GM19452 (cell line): Measurements from ENCODE around the gene TUSC2.
A peak's percentile ranks its signal among the peaks of the same experiment; 100 is the strongest.

Source experiments
- ATAC-seq: cut with Tn5 transposase; IDR thresholded peaks from one replicate; pipeline ENCODE4 v1.9.1; 2021; ENCODE audit not compliant: unreplicated experiment

TUSC2 gene

DNA sequence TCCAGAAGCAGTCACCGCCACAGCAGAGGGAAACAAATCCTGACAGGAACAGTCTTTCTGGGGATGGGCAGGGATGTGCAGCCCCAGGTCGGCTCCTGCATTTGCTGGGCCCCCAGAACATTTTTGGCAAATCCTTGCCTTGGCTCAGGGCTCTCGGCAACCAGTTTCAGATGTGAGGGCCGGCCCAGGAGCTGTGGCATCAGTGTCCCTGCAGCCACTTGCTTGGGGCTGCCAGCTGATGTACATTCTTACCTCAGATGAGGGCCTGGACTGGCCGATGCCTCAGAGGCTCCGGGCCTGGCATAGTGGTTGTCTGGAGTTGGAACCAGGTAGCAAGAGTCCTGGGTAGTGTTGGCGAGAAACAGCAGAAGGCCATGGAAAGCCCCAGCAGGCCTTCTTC, 26.8 kb upstream of the TUSC2 start:
- ATAC-seq = no peak

DNA sequence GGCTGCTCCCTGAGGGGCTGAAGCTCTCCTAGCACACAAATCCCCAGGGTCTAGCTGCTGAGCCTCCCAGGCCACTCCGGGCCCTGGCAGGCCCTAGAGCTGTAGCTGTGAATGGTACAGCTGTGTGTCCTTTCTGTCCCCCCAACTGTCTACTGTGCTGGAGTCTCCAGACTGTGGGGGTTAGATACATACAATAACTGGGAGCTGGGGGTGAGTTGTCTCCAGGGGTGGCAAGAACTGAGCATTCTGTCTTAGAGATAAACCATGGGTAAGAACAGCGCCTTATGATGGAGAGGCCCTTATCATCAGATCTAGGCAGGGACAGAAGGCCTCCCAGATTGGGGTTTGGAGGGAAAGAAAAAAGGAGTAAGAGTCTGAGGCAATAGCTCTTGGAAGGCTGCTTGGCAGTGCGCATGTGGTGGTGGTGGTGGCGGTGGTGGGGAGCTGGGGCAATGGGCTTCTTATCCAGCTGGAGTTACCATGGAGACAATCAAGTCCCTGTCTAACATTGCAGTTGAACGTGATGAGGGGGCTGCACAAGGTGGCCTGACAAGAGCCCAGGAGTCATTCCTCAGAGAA, 26.3 kb upstream of the TUSC2 start:
- no peak for ATAC-seq

DNA sequence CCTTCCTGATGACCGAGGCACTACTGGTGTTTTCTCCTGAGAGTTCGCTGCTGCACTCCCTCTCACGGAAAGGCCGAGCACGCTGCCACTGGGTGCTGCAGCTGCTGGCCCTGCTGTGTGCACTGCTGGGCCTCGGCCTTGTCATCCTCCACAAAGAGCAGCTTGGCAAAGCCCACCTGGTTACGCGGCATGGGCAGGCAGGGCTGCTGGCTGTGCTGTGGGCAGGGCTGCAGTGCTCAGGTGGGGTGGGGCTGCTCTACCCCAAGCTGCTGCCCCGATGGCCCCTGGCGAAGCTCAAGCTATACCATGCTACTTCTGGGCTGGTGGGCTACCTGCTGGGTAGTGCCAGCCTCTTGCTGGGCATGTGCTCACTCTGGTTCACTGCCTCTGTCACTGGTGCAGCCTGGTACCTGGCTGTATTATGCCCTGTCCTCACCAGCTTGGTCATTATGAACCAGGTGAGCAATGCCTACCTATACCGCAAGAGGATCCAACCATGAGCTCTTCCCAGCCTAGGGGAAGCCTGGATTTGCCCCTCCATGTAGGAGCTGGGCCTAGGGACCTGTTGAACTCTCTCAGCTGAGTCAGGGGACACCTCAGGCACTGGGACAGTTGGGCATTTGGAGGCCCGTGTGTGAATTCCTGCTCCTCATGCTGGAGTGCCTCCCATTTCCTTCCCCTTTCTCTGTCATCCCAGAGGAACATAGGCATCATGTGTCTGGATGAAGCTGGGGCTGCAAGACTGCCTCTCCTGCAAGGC, 25.4 kb upstream of the TUSC2 start:
- ATAC-seq = no peak

DNA sequence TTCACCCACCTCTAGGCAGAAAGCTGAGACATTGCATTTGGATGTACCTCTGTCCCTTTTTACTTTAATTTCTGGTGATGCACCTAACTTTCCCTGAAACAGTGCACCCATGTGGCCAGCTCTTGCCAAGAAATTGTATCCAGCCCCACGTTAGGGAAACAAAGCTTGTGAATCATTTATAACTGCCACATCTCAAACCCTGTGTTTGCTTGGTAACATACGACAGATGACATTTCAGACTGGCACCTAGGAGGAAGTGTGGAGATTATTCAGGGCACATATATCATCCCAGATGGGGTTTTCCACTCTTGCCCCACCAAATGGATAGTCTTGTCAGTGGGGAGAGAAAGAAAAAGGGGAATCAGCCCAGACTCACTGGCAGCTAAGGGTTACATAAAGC, 24.8 kb upstream of the TUSC2 start:
- no peak for ATAC-seq

DNA sequence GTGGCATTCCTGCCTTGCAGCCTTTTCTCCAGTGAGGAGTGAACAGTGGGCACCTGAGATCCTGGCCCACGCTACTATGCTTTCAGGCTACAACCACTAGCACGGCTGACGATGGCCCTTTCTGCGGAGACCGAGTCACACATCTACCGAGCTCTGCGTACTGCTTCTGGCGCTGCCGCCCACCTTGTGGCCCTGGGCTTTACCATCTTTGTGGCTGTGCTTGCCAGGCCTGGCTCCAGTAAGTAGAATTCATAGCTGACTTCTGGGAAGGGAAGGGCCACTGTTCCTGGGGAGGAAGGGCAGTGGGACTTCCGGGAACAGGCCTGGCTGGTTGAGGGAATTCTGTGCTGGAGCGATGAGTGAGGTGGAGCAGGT, 23.3 kb upstream of the TUSC2 start:
- no peak for ATAC-seq

DNA sequence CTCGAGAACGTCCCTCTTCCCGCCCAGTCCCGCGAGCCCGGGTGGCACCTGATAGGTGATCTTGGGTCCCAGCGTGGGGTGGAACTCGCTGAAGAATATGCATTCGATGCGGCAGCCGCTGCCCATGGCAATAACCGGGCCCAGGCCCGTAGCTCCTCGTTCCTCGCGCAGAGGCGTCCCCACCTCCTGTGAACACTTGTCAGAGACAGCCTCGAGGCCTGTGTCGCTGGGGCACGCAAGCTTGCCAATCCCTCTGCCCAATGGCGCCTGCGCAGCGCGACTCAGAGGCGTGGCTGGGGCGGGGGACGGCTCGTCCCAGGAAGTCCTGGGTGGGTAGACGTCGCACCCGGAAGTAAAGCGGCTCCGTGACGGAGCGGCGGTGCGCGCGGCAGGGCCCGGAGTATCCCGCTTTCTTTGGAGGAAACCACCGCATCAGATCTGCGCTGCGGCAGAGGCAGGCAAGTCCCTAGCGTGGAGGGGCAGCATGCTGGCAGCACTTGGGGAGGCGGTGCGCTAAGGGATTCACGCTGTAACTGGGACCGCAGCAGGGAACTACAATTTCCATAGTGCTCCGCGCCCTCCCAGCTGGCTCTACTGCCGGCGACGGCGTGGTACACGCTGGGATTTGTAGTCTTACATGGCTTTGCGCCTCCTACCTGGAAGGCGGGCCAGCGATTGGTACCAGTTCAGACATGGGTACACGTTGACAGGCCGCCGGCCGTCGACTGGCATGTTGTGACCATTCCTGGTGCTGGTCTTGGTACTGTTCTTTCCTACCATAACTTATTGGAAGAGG, 22.7 kb upstream of the TUSC2 start, which contains the start of the genes CYB561D2 and NPRL2:
Gene CYB561D2, plus strand, starts transcription at position 336 of the 796 bp plus-strand sequence. CDS start 572 bp downstream, outside the sequence.
Gene NPRL2, minus strand, starts transcription at position 249 of the 796 bp plus-strand sequence. Its CDS starts 123 bp downstream, at position 126.
- peak; percentile 82 for ATAC-seq

DNA sequence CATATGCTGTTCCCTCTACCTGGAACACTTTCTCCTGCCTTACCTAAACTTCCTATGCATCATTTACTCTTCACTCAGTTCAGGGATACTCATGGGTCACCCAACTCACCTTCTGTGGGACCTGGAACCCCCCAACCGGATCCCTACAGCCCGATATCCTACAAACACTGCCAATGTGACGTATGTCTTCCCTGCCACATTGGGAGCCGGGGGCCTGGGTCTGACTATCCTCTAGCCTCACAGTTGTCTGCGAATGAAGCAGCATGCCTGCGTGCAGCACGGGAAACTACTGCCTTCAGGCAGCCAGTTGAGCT, 22.1 kb upstream of the TUSC2 start:
- ATAC-seq = no peak

DNA sequence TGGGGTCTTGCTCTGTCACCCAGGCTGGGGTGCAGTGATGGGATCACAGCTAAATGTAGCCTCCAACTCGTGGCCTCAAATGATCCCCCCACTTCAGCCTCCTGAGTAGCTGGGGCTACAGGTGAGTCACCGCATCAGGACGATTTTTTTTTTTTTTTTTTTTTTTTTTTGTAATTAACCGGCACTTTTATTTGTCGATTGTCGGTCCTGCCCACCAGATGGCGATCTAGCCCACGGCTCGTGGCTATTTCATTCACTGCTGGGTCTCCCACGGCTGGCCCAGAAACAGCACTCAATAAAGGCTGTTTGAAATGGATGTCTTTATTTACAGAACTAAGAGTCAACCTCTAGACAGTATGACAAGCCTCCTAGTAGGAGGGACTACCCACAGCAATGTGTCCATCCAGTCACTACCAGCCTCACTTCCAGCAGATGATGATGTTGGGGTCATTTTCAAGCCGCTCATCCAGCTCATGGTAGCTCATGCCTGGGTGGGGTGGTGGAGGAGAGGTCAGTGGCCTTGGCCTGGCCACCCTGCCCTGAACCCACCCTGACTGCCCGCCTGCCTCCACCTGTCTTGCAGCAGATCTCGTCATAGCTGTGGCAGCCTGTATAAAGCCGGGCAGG, 19.3 kb upstream of the TUSC2 start:
- ATAC-seq = no peak

DNA sequence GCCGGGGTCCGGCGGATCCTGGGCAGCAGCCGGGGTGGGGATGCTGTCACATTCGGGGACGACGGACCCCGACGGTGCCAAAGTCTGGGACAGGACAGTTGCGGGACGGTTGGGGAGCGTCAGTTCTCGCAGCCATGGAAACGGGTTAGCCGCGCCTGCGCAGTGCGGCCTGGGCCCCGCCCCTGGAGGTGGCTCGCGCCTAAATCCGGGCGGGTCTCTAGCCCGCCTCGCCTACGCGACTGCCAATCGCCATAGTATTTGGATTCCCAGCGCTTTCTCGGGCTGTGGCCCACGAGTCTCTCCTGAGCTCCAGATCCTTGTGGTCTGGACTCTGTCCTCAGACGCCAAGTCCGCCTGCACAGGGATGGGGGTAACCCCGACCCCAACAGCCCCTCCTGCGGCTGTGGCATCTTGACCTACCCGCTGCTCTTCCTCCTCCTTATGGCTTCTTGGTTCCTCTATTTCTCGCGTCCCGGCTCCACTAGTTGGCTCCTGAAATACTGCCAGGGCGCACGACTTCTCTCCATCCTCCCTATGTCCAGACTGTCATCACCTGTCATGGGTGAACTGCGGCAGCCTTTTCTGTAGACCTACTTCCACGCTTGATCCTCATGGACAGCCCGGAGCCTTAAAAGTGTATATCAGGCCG, 17.7 kb upstream of the TUSC2 start, which contains the start of gene ZMYND10:
Gene ZMYND10, minus strand, starts transcription at position 147 of the 649 bp plus-strand sequence. CDS start 153 bp downstream, outside the sequence.
- no peak for ATAC-seq

DNA sequence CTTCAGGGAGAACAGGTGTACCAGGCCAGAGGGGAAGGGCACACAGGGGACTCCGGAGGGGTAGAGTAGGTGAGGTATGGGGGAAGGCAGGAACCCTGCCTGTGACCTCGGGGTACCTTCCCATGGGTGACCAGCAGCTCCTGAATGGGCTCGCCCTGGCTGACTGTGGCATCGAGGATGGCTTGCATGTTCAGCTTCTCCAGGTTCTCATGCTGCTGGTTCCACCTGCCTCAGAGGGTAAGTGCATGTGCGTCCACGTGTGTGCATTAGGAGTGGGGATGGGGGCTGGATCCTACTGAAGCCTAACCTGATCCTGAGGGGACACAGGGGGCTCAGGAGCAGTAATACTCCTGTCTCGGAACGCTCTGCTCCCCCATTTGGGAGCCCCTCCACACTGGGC, 17.0 kb upstream of the TUSC2 start:
- ATAC-seq = no peak

DNA sequence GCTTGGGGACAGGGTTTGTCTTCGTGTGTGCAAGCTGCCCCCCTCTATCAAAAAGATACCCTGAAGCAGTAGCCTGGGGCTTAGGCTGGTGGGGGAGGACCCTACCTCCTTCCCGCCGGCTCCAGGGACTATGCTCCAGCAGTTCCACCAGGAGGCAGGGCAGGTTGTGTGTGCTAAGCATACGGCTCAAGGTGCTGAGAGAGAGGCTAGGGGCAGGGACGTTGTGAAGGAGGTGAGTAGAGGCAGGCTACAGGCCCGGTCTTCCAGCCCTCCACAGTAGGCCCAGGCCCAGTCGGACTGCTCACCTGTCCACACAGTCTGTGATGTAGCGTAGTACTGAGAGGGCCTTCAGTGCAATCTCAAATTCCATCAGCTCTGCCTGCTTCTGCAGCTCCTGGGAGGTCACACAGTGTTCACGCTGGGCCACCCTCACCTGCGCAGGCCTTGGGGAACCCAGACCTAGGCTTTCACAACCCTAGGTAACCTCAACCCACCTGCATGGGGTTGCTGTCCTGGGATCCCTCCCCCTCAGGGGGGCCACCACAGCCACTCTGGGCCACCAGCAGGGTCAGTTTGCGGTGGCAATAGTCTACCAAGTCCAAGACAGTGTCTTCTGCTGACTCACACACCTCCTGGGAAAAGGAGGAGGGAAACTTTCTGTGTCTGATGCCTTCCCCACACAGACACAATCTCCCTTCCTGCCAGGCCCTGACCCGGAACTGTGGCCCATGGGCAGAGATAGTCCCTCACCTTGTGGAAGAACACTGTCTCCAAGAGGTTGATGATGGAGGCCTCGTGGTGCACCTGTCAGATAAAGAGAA, 15.0 kb upstream of the TUSC2 start:
- ATAC-seq = no peak

DNA sequence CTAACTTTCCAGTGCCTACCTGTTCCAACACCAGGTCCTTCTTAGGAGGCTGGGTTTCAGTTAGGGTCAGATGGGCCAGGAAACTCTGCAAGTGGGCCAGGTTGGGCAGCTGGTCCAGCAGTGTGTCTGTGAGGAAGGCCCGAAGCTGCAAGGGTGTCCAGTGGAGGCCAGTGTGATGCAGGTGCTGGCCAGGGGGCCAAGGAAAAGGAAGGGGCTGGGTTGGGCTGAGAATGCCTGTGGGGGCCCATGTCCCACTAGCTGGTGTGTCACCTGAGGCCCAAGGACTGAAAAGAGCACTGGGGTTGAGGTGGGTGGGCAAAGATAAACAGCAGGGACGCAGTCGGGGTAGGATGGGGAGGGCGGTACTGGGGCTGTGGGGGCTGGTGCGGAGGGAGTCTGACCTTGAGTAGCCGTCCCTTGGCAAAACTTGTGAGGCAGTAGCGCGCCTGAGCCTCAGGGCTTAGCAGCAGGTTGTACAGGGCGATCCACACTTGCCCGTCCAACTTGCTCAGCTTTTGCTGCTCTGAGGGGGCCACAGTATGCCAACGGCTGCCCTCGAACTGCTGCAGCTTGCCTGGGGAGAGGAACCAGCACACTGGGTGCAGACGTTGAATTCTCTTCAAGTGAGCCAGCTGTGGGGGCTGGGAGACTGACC, 14.1 kb upstream of the TUSC2 start:
- no peak for ATAC-seq

DNA sequence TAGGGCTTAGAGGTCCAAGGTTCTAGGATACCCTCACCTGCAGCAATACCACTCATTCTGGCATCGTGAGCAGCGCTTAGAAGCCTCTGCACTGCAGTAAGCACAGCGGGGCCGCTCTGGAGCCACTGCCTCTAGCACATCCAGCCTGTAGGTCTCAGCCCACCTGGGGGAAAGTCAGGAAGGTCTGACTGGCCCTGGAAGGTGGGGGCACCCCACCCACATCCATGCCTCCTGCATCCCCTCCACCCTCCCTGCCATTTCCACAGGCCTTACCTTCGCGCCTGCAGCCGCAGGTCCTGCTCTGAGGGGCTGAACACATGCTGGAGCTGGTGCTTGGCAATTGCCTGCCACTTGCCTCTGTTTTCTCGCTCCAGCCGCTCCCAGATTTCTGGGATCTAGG, 13.5 kb upstream of the TUSC2 start:
- ATAC-seq = no peak

DNA sequence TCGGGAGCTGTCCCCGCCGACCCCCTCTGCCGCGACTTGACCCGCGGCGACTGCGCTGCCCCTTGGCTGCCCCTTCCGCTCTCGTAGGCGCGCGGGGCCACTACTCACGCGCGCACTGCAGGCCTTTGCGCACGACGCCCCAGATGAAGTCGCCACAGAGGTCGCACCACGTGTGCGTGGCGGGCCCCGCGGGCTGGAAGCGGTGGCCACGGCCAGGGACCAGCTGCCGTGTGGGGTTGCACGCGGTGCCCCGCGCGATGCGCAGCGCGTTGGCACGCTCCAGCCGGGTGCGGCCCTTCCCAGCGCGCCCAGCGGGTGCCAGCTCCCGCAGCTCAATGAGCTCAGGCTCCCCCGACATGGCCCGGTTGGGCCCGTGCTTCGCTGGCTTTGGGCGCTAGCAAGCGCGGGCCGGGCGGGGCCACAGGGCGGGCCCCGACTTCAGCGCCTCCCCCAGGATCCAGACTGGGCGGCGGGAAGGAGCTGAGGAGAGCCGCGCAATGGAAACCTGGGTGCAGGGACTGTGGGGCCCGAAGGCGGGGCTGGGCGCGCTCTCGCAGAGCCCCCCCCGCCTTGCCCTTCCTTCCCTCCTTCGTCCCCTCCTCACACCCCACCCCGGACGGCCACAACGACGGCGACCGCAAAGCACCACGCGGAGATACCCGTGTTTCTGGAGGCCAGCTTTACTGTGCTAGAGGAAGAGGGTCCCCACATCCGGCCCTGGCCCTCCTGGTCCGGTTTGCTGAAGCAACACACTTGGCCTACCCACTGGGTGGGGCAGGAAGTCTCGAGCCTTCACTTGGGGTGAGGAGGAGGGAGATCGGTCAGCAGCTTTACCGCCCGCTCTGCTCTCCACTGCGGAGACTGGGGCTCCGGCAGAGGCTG, 12.7 kb upstream of the TUSC2 start, which contains the start of gene RASSF1:
Gene RASSF1, minus strand, starts transcription at position 389 of the 882 bp plus-strand sequence. Its CDS starts 31 bp downstream, at position 358.
- no peak for ATAC-seq

DNA sequence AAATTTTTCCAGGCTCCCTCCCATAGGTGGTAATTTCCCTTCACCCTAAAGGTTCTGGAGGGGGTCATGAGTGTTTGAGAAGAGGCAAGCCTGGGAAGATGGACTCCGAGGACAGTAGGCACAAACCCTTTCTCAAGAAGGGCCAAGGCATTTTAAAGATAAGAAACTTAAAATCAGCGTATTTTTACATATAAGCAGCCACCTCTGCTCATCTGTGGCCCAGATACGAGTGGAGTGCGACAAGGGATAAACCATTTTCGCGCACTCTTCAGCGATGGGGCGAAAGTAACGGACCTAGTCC, 12.1 kb upstream of the TUSC2 start:
- no peak for ATAC-seq

DNA sequence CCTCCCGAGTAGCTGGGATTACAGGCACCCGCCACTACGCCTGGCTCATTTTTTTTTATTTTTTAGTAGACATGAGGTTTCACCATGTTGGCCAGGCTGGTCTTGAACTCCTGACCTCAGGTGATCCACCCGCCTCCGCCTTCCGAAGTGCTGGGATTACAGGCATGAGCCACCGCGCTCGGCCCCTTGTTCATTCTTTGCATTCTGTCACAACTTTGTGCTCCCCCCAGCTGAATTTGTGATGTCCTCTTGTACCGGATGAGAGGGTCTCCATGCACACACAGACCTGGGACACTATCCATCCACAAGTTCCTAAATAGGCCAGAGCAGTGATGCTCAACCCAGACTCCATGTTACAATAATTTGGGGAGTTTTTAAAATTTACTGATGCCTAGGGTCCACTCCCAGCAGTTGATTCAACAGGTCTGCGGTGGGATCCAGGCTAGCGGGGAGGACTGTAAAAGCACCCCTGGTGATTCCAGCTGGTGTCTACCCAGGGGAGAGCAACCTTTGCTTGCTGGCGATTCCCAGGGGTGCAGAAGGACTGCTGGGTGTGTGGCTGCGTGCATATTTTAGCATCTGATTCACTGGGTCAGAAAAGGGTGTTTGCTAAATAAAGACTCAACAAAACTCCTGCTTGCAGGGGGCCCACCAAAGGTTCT, 11.6 kb upstream of the TUSC2 start:
- ATAC-seq = no peak

DNA sequence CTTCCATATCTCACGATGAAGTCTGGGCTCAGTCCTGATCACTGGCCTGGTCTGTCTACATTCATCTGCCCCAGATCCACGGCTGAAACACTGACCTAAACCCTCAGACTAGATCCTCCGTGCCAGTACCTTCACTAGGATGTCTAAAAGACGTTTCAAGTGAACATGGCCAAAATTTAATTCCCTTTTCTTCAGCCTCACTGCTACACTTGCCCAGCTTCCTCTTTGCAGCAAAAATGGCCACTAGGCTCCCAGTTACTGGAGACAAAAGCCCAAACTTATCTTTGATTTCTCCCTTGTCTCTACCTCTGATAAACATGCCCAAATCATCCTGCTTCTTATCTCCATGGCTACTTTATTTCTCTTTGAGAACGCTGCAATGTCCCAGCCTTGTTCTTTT, 10.9 kb upstream of the TUSC2 start:
- no peak for ATAC-seq
